Central memory CD8-positive, alpha-beta T cell (primary cell): ENCODE data around the gene NCL.
A peak's percentile ranks its signal among the peaks of the same experiment; 100 is the strongest.

Source experiments
- ATAC-seq: fragments of 150-1000 bp; cut with Tn5 transposase; replicated peaks from 2 replicates; pipeline ENCODE4 v1.10.0; 2022; ENCODE audit warnings: mild to moderate bottlenecking, moderate FRiP score, moderate number of reproducible peaks; ENCODE audit not compliant: poor library complexity, severe bottlenecking; ENCODE audit errors: extremely low read depth
- DNase-seq, 2 donors: peaks; one replicate each; pipeline ENCODE4 v3.0.0; 2021; ENCODE audit warnings: low spot score in 2 of 2
- H3K27ac Mint-ChIP-seq: one replicate; pipeline ENCODE4 v1.8.0; 2022; ENCODE audit warnings: low read depth, mild to moderate bottlenecking, moderate library complexity, mixed read lengths
- H3K27me3 Mint-ChIP-seq: one replicate; pipeline ENCODE4 v1.8.0; 2022; ENCODE audit warnings: mixed read lengths
- H3K36me3 Mint-ChIP-seq: one replicate; pipeline ENCODE4 v1.8.0; 2022; ENCODE audit warnings: mild to moderate bottlenecking, moderate library complexity, mixed read lengths; ENCODE audit not compliant: insufficient read depth
- H3K4me1 Mint-ChIP-seq: one replicate; pipeline ENCODE4 v1.8.0; 2022; ENCODE audit warnings: mixed read lengths
- H3K4me3 Mint-ChIP-seq: one replicate; pipeline ENCODE4 v1.8.0; 2022; ENCODE audit warnings: mild to moderate bottlenecking, moderate library complexity, mixed read lengths
- H3K9me3 Mint-ChIP-seq: one replicate; pipeline ENCODE4 v1.8.0; 2022; ENCODE audit warnings: mixed read lengths

Gene NCL, protein sequence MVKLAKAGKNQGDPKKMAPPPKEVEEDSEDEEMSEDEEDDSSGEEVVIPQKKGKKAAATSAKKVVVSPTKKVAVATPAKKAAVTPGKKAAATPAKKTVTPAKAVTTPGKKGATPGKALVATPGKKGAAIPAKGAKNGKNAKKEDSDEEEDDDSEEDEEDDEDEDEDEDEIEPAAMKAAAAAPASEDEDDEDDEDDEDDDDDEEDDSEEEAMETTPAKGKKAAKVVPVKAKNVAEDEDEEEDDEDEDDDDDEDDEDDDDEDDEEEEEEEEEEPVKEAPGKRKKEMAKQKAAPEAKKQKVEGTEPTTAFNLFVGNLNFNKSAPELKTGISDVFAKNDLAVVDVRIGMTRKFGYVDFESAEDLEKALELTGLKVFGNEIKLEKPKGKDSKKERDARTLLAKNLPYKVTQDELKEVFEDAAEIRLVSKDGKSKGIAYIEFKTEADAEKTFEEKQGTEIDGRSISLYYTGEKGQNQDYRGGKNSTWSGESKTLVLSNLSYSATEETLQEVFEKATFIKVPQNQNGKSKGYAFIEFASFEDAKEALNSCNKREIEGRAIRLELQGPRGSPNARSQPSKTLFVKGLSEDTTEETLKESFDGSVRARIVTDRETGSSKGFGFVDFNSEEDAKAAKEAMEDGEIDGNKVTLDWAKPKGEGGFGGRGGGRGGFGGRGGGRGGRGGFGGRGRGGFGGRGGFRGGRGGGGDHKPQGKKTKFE

DNA sequence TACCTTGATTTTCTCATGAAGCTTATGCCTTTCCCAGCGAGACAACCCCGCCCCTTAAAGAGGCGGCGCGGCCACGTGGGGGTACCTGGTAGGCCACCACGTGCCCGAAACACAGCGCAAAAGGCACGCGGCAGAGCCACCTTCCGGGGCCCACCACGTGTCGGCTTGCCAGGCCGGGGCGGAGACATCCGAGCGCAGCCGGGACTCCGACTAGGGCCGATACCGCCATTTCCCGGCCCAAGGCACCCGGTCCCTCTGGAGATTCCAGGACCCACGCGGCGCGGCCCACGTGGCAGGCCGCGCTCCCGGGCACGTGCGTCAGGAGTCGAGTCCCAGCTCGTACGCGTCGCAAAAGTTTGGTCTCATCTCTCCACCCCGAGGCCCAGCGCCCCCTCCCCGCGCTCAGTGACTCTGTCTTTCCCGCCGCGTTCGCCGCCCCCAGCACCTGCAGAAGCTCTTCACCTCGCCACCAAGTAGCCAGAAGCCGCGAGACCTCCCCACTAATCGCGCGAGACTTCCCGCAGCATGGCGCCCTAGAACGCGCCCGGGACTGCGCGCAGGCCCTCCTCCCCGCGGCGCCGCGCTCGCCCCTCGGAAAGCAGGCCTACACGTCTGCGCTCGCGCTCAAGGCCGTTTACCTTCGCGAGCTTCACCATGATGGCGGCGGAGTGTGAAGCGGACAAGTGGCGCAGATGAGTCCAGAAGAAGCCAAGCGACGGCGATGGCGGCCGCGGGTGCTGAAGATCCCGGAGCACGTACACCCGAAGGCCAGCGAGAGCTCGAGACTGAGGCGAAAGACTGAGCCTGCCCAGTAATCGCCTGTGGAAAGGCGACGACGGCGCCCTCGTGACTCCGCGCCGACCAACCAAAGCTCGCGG lies at the start of gene NCL:
Gene NCL (minus strand): TSS at position 787 of the 878 bp plus-strand sequence. CDS start 131 bp downstream, at position 656.
- peaks cover 54% of the 10 kb centered on the region for H3K36me3 Mint-ChIP-seq
- ATAC-seq = peak; percentile 86
- DNase-seq = peak; percentile 73 to 93
- no peaks in the 10 kb centered on the region for H3K27me3 Mint-ChIP-seq
- H3K9me3 Mint-ChIP-seq = no peaks in the 10 kb centered on the region
- peak within 1 kb of the TSS; percentile 98 for H3K27ac Mint-ChIP-seq
- H3K4me3 Mint-ChIP-seq = peak within 1 kb of the TSS; percentile 90
- H3K4me1 Mint-ChIP-seq = peaks cover 47% of the 10 kb centered on the region

DNA sequence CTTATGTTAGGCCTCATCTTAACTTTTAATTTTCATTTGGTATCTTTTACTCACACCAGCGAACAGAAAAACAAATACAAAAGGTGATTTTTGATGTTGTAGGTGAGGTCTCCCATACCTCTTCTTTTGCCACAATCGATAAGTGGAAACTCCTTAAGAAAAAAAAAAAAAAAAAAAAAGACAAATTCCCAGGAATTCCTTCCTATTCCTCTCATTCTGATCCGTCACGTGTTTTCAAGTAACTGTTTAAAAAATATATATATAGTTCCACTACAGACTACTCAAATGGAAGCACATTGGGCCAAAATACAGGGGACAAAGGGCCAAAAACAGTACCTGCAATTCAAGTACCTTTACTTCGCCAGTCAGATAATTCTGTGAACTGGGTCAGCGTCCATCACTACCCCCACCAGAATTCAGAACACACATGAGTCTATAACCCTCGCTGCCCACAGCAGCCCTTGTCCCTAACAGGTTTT lies 49.5 kb upstream of the NCL start:
- Mint-ChIP-seq H3K36me3 (peaks cover 9% of the 10 kb centered on the region), H3K27me3 (no peaks in the 10 kb centered on the region), H3K27ac (peak overlapping the region; percentile 98), H3K4me3 (peak overlapping the region; percentile 84), H3K9me3 (no peaks in the 10 kb centered on the region), H3K4me1 (peaks cover 18% of the 10 kb centered on the region)
- no peak for ATAC-seq
- DNase-seq = no peak

DNA sequence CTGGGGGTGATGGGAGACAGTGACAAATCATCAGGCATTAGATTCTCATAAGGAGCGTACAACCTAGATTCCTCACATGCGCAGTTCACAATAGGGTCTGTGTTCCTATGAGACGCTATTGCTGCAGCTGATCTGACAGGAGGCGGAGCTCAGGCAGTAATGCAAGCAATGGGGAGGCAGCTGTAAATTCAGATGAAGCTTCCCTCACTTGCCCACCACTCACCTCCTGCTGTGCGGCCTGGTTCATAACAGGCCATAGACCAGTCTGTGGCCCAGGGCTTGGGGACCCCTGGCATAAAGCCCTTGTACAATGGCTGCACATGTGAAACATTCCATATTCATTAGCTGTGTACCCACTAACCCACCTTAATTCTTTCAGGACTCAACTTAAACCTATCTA lies 47.9 kb upstream of the NCL start:
- no peak overlapping the region for H3K4me3 Mint-ChIP-seq
- H3K9me3 Mint-ChIP-seq = no peaks in the 10 kb centered on the region
- no peak overlapping the region for H3K27ac Mint-ChIP-seq
- H3K4me1 Mint-ChIP-seq = peaks cover 18% of the 10 kb centered on the region
- H3K27me3 Mint-ChIP-seq = no peaks in the 10 kb centered on the region
- H3K36me3 Mint-ChIP-seq = peaks cover 8% of the 10 kb centered on the region
- no peak for ATAC-seq
- no peak for DNase-seq

DNA sequence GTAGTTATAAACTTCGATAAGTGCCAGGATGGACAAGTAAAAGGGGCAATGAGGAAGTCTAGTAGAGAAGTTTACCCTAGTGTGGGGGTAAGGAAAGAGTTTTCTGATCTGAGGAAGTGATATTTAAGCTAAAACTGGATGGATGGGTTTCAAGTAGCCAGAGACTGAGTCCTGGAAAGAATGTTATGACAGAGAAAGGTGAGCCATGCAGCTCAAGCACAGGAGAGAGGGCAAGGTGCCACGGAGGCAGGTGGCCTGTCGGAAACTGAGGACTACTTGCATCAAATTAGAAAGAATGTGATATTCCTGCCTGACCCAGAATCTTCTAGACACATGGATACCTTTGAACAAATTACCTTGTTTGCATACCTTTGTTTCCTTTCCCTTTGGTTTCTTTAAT lies 39.5 kb upstream of the NCL start:
- Mint-ChIP-seq H3K27me3 (no peaks in the 10 kb centered on the region), H3K9me3 (no peaks in the 10 kb centered on the region), H3K4me1 (no peaks in the 10 kb centered on the region), H3K27ac (no peak overlapping the region), H3K4me3 (no peak overlapping the region), H3K36me3 (peaks cover 1% of the 10 kb centered on the region)
- ATAC-seq (no peak), DNase-seq (no peak)

DNA sequence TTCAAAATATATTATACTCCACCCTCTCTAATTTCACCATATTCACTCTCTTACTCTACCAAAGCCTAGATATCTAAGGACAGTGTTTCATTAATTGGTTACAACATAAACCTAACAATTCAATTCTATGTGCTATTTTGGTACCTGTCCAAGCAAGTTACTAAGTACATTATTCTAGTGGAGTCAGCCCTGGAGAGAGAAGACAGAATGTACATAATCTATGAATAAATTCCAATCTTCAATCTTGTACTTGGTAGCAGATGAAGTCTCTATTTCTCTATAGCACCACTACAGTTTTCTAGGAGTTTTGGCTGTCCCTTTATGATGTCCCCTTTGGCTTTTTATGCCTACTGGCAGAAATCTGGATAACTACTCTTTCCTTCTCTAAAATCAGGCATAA lies 38.3 kb upstream of the NCL start:
- Mint-ChIP-seq H3K27ac (no peak overlapping the region), H3K4me1 (no peaks in the 10 kb centered on the region)

DNA sequence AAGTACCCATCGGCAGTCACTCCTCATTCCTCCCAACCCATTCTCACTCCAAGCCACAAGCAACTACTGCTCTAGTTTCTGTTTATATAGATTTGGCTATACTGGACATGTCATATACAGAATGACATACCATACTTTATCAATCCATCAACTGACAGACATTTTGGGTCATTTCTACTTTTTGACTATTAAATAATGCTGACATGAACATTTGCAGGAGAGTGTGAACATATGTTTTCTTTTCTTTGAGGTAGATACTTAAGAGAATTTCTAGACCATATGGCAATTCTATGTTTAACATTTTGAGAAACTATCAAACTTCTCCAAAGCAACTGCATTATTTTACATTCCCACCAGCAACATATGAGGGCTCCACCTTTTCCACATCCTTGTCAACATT lies 33.4 kb upstream of the NCL start:
- Mint-ChIP-seq H3K27me3 (no peaks in the 10 kb centered on the region), H3K9me3 (no peaks in the 10 kb centered on the region), H3K4me3 (no peak overlapping the region), H3K4me1 (peaks cover 6% of the 10 kb centered on the region), H3K27ac (no peak overlapping the region), H3K36me3 (no peaks in the 10 kb centered on the region)
- DNase-seq = no peak
- no peak for ATAC-seq

More for the DNA sequence above, 38.3 kb upstream of the NCL start:
- ATAC-seq = no peak
- Mint-ChIP-seq H3K9me3 (no peaks in the 10 kb centered on the region), H3K27me3 (no peaks in the 10 kb centered on the region), H3K4me3 (no peak overlapping the region), H3K36me3 (peaks cover 1% of the 10 kb centered on the region)
- DNase-seq = no peak

DNA sequence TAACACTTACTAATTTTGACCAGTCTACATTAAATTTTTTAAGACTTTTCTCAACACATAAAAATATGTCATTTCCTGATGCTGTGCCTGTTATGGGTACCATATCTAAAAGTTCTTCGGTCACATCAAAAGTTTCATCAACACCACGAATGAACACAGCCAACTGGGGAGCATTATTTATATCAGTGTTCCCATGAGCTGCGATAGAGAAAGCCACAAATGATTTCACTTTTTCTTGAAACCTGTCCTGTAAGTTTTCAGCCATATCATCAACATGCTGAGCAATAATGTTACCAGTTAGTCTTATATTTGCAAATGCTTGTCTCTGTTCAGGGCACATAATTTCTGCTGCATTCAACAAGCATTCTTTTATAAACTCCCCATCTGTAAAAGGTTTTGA lies 30.4 kb upstream of the NCL start:
- Mint-ChIP-seq H3K27me3 (no peaks in the 10 kb centered on the region), H3K9me3 (no peaks in the 10 kb centered on the region), H3K36me3 (no peaks in the 10 kb centered on the region), H3K4me3 (no peak overlapping the region), H3K4me1 (peaks cover 6% of the 10 kb centered on the region), H3K27ac (no peak overlapping the region)
- ATAC-seq (no peak), DNase-seq (no peak)

DNA sequence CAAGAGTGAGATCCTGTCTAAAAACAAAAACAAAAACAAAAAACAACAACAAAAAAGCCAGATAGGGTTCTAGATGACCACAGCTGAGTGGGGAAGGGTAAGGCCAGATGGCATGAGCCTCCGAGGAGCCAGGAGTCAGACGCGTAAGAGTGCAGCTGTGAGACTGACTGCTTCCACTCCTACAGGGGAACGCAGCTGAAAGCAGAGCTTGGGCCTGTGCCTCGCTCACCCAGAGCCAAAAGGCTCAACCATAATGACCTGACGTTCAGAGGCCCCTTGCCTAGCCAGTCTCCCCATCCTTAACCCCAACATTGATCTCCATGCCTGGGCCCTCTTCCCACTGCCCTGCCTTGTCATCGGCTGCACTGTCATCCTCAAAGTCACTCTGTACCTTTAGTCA lies 26.5 kb upstream of the NCL start:
- peaks cover 6% of the 10 kb centered on the region for H3K4me1 Mint-ChIP-seq
- no peak overlapping the region for H3K4me3 Mint-ChIP-seq
- H3K9me3 Mint-ChIP-seq = no peaks in the 10 kb centered on the region
- no peaks in the 10 kb centered on the region for H3K27me3 Mint-ChIP-seq
- H3K27ac Mint-ChIP-seq = no peak overlapping the region
- DNase-seq = no peak
- ATAC-seq = no peak
- H3K36me3 Mint-ChIP-seq = no peaks in the 10 kb centered on the region

DNA sequence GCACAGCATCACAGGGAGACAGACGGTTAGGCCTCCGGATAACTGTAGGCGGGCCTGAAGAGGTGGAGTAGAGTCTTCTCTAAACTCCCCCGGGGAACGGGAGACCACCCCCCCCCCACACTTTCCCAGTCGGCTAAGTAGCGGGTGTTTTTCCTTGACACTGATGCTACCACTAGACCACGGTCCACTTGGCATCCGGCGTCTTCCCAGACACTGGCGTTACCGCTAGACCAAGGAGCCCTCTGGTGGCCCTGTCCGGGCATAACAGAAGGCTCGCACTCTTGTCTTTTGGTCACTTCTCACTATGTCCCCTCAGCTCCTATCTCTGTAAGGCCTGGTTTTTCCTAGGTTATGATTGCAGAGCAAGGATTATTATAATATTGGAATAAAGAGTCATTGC lies 25.7 kb upstream of the NCL start:
- H3K4me1 Mint-ChIP-seq = peaks cover 3% of the 10 kb centered on the region
- no peaks in the 10 kb centered on the region for H3K27me3 Mint-ChIP-seq
- no peak for ATAC-seq
- no peak overlapping the region for H3K27ac Mint-ChIP-seq
- H3K9me3 Mint-ChIP-seq = no peaks in the 10 kb centered on the region
- H3K4me3 Mint-ChIP-seq = no peak overlapping the region
- DNase-seq = no peak
- no peaks in the 10 kb centered on the region for H3K36me3 Mint-ChIP-seq

DNA sequence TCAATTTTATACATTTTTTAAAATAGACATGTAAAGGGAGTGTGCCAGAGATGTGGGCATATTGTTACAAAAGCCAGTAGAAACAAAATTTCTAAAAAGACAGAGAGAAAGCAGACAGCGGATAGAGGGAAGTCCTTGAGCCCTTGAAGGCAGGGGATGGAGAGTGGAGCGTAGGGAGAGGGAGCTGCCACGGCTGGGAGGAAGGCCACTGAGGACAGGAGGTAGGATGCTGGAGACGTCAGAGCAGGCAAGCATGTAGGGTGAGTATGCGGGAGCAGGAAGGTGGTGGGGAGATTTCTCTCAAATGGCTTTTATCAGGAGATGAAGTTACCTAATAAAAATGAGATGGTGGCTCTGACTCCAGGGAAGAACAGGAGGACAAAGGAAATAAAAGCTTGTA lies 24.0 kb upstream of the NCL start:
- no peaks in the 10 kb centered on the region for H3K9me3 Mint-ChIP-seq
- no peaks in the 10 kb centered on the region for H3K27me3 Mint-ChIP-seq
- DNase-seq = no peak
- no peak overlapping the region for H3K4me3 Mint-ChIP-seq
- H3K4me1 Mint-ChIP-seq = no peaks in the 10 kb centered on the region
- ATAC-seq = no peak
- H3K36me3 Mint-ChIP-seq = peaks cover 2% of the 10 kb centered on the region
- H3K27ac Mint-ChIP-seq = no peak overlapping the region

DNA sequence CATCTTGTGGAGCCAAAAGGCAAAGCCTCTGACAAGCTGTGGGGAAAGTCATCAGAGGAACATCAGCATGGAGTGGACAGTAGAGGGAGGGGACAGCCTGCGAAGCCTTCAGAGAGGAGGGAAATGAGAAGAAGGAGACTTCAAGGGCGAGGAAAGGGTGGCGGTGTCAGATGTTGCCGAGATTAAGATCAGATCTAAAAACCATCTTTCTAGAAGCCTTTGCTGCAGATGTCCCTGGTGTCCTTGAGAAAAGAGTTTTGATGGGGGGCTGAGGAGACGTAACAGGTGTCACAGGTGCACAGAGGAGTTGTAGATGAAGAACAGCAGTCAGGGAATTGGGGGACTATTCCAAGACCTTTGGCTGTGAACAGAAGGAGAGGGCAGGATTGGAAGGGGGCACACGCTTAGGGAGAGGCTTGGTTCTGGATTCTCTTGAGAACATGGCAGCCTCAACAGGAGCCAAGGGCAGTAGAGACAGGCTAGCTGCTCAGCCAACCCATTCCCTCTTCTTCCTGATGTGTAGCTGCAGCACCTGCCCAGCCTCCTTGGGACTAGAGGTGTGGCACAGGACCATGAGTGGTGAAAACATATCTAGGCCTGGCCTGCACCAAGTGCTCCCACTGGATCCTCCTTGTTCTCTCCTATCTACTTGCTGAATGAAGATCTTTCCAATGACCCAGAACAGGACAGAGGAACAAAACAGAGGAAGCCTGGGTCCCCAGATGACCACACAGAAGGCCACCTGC lies 22.7 kb upstream of the NCL start:
- DNase-seq (no peak), ATAC-seq (no peak)
- no peaks in the 10 kb centered on the region for H3K27me3 Mint-ChIP-seq
- H3K4me3 Mint-ChIP-seq = no peak overlapping the region
- no peak overlapping the region for H3K27ac Mint-ChIP-seq
- H3K36me3 Mint-ChIP-seq = peaks cover 5% of the 10 kb centered on the region
- no peaks in the 10 kb centered on the region for H3K9me3 Mint-ChIP-seq
- H3K4me1 Mint-ChIP-seq = peaks cover 8% of the 10 kb centered on the region
